GM18519 (cell line): ENCODE results near the gene ADSS2.
"Not testable (repeated sequence)": the region's sequence is repeated elsewhere in the genome, so short reads cannot be mapped to it uniquely, and the experiment has no call there.

Experiments used
- ATAC-seq: cut with Tn5 transposase; IDR thresholded peaks from one replicate; pipeline ENCODE4 v1.9.1; 2021; ENCODE audit warnings: mild to moderate bottlenecking, moderate library complexity; ENCODE audit not compliant: unreplicated experiment, low FRiP score

The ADSS2 gene

GRCh38 chr1:244369256-244370057 is 82.3 kb downstream of the ADSS2 start:
- no peak for ATAC-seq

GRCh38 chr1:244368279-244368678 is 83.4 kb downstream of the ADSS2 start:
- ATAC-seq: no peak

- no peak for ATAC-seq
These were observed 84.2 kb downstream of the ADSS2 start for GRCh38 chr1:244367399-244368114.

GRCh38 chr1:244365809-244366208 is 85.9 kb downstream of the ADSS2 start:
- ATAC-seq: no peak

- ATAC-seq: not testable (repeated sequence)
These were observed 86.4 kb downstream of the ADSS2 start for GRCh38 chr1:244365262-244365661.

- ATAC-seq: no peak
These were observed 89.2 kb downstream of the ADSS2 start for GRCh38 chr1:244362476-244362875.

GRCh38 chr1:244361764-244362473 is 89.8 kb downstream of the ADSS2 start:
- no peak for ATAC-seq
